Endometrium (tissue), 2 donors: Measurements from ENCODE around the gene C11orf21.
"Not testable (repeated sequence)": the region's sequence is repeated elsewhere in the genome, so short reads cannot be mapped to it uniquely, and the experiment has no call there.

ENCODE experiments used
- FAIRE-seq: peaks from 2 replicates; lab custom pipeline; 2012; peaks lifted over from hg19 to GRCh38; lab: Jason Lieb, UNC
- donor health status: control.
- donor health status: control.

Gene C11orf21

GRCh38 chr11:2301631-2302305 lies at the start of gene C11orf21, which contains the start of gene TSPAN32:
Gene C11orf21, minus strand, starts transcription at chr11:2301918. Its CDS starts 110 bp downstream, at chr11:2301808.
Gene TSPAN32, plus strand, starts transcription at chr11:2302013. Its CDS starts 137 bp downstream, at chr11:2302150.
- FAIRE-seq: no peak

- no peak for FAIRE-seq
These were observed 47.3 kb upstream of the C11orf21 start for GRCh38 chr11:2348986-2349385.

- no peak for FAIRE-seq
These were observed 45.7 kb upstream of the C11orf21 start for GRCh38 chr11:2347308-2347830.

GRCh38 chr11:2346586-2347307 lies 45.0 kb upstream of the C11orf21 start:
- no peak for FAIRE-seq

GRCh38 chr11:2346014-2346413 lies 44.3 kb upstream of the C11orf21 start:
- no peak for FAIRE-seq

GRCh38 chr11:2345050-2345449 lies 43.3 kb upstream of the C11orf21 start:
- no peak for FAIRE-seq

- no peak for FAIRE-seq
These were observed 41.8 kb upstream of the C11orf21 start for GRCh38 chr11:2343502-2343901.

GRCh38 chr11:2342981-2343380 lies 41.3 kb upstream of the C11orf21 start:
- no peak for FAIRE-seq

- no peak for FAIRE-seq
These were observed 40.8 kb upstream of the C11orf21 start for GRCh38 chr11:2342557-2342956.

GRCh38 chr11:2338760-2339159 lies 37.0 kb upstream of the C11orf21 start:
- FAIRE-seq: not testable (repeated sequence)

- not testable (repeated sequence) for FAIRE-seq
These were observed 33.6 kb upstream of the C11orf21 start for GRCh38 chr11:2335286-2335685.

- FAIRE-seq: not testable (repeated sequence)
These were observed 31.9 kb upstream of the C11orf21 start for GRCh38 chr11:2333486-2334205.

GRCh38 chr11:2332569-2332968 lies 30.9 kb upstream of the C11orf21 start:
- not testable (repeated sequence) for FAIRE-seq

GRCh38 chr11:2331404-2331803 lies 29.7 kb upstream of the C11orf21 start:
- no peak for FAIRE-seq

- no peak for FAIRE-seq
These were observed 29.0 kb upstream of the C11orf21 start for GRCh38 chr11:2330696-2331095.

- no peak for FAIRE-seq
These were observed 27.8 kb upstream of the C11orf21 start for GRCh38 chr11:2329551-2329950.

GRCh38 chr11:2328656-2329354 lies 27.1 kb upstream of the C11orf21 start:
- no peak for FAIRE-seq

GRCh38 chr11:2328021-2328420 lies 26.3 kb upstream of the C11orf21 start:
- FAIRE-seq: no peak

GRCh38 chr11:2327032-2327431 lies 25.3 kb upstream of the C11orf21 start:
- no peak for FAIRE-seq

GRCh38 chr11:2325719-2326118 lies 24.0 kb upstream of the C11orf21 start:
- no peak for FAIRE-seq

GRCh38 chr11:2325123-2325522 lies 23.4 kb upstream of the C11orf21 start:
- FAIRE-seq: no peak

GRCh38 chr11:2321311-2321683 lies 19.6 kb upstream of the C11orf21 start:
- FAIRE-seq: no peak
